LNCaP clone FGC (cell line): ENCODE data around the gene MBOAT2.

Experiments
- DNase-seq: peaks from one replicate; pipeline ENCODE4 v3.0.0-alpha.2; 2011; ENCODE audit warnings: low read depth
- H3K4me3 ChIP-seq: 2 replicates; pipeline ENCODE4 v1.5.1; 2011; ENCODE audit warnings: mild to moderate bottlenecking, low read depth, low read length, control low read depth
- TF ChIP-seq, protein P1 (sequence below): IDR thresholded peaks from 2 replicates; pipeline ENCODE4 v1.5.1; 2012; ENCODE audit warnings: mild to moderate bottlenecking; ENCODE audit not compliant: control insufficient read depth, insufficient read depth; ENCODE audit errors: extremely low read depth

The MBOAT2 gene

GRCh38 chr2:9000442-9000841 lies 3.0 kb downstream of the MBOAT2 start:
- DNase-seq: no peak
- peak overlapping the region; percentile 7 for H3K4me3 ChIP-seq
- TF ChIP-seq, protein P1, sequence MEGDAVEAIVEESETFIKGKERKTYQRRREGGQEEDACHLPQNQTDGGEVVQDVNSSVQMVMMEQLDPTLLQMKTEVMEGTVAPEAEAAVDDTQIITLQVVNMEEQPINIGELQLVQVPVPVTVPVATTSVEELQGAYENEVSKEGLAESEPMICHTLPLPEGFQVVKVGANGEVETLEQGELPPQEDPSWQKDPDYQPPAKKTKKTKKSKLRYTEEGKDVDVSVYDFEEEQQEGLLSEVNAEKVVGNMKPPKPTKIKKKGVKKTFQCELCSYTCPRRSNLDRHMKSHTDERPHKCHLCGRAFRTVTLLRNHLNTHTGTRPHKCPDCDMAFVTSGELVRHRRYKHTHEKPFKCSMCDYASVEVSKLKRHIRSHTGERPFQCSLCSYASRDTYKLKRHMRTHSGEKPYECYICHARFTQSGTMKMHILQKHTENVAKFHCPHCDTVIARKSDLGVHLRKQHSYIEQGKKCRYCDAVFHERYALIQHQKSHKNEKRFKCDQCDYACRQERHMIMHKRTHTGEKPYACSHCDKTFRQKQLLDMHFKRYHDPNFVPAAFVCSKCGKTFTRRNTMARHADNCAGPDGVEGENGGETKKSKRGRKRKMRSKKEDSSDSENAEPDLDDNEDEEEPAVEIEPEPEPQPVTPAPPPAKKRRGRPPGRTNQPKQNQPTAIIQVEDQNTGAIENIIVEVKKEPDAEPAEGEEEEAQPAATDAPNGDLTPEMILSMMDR: no peak

- no peak for DNase-seq
- TF ChIP-seq, protein P1: no peak
- H3K4me3 ChIP-seq: peak overlapping the region; percentile 21
Observed at GRCh38 chr2:8999797-9000196, 3.7 kb downstream of the MBOAT2 start.

GRCh38 chr2:8999102-8999446 lies 4.4 kb downstream of the MBOAT2 start:
- DNase-seq: no peak
- TF ChIP-seq, protein P1: no peak
- H3K4me3 ChIP-seq: no peak overlapping the region

- no peak for DNase-seq
- TF ChIP-seq, protein P1: no peak
- no peak overlapping the region for H3K4me3 ChIP-seq
Observed at GRCh38 chr2:8998418-8999101, 4.9 kb downstream of the MBOAT2 start.

DNA sequence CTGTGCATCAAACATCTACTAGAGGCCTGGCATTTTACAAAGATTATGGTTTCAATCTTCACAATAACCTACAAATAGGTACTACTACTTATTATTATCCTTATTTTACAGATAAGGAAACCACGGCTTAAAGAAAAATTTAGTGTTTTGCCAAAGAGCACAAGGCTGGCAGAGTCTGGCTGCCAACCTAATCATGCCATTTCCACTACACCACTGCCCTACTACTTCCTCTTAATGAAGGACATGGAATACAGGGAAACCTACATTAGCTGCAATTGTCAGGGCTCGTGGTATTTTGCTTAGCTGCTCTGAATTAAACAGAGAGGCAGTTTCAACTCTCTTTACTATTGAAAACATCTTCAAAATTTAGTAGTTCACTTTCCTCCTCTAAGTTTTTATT lies 5.9 kb downstream of the MBOAT2 start:
- TF ChIP-seq, protein P1: no peak
- H3K4me3 ChIP-seq: no peak overlapping the region
- no peak for DNase-seq

DNA sequence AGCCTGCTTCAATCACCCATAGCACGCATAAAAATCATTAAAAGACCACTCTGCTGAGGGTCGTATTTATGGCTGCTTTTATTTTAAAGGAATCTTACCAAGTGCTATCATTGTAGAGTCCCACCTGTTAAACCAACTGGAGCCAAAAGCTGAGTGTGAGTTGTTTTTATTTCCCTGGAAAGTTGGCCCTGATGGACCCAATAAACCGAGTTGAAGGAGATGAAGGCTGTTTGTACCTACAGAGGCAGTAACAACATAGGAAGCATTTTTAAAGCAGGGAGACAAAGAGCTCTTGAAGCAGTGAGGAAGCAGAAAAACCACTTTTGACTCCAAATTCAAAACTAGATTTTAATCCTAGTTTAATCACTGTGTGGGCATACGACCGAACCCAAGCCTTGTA lies 6.4 kb downstream of the MBOAT2 start:
- DNase-seq: no peak
- TF ChIP-seq, protein P1: no peak

DNA sequence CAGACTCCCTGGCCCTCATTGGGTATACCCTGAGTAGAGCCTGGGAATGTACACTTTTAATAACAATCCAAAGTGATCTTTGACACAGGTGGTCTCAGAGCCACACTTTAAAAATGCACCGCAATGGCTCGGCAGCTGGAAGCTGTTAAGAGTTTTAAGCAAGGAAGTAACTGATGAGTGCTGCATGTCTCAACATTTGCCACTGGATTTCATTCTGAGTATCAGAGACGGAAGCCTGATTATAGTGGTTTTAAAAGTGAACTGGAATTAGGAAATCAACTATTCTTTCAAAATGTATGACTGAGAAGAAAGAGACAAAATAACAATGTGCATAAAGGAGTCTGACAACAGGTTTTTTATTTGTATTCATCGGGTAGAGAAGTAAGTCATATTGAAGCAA lies 7.5 kb downstream of the MBOAT2 start:
- no peak for DNase-seq
- no peak overlapping the region for H3K4me3 ChIP-seq
- TF ChIP-seq, protein P1: no peak

More for the DNA sequence above, 6.4 kb downstream of the MBOAT2 start:
- no peak overlapping the region for H3K4me3 ChIP-seq
